DND-41 (cell line): Measurements from ENCODE around the gene ARAP1.

Experiments
- ATAC-seq: fragments of 200-7000 bp; cut with Tn5 transposase; 3 replicates; pipeline ENCODE4 v1.9.1; 2021; ENCODE audit warnings: low read depth; ENCODE audit not compliant: insufficient read depth
- DNase-seq: peaks from one replicate; pipeline ENCODE4 v3.0.0-alpha.2; 2020
- H2AFZ ChIP-seq: 2 replicates; pipeline ENCODE4 v1.6.0; 2012; ENCODE audit warnings: low read depth, low read length
- H3K27ac ChIP-seq: 2 replicates; pipeline ENCODE4 v1.5.1; 2012; ENCODE audit warnings: low read length, inconsistent platforms
- H3K27me3 ChIP-seq: fragments of 200-600 bp; sonication (generic); 2 replicates; pipeline ENCODE4 v1.6.0; 2012; ENCODE audit warnings: low read length, mild to moderate bottlenecking, inconsistent platforms; ENCODE audit not compliant: insufficient read depth, poor library complexity
- H3K36me3 ChIP-seq: 2 replicates; pipeline ENCODE4 v1.5.1; 2012; ENCODE audit warnings: low read length, inconsistent platforms; ENCODE audit not compliant: insufficient read depth
- H3K4me1 ChIP-seq: 2 replicates; pipeline ENCODE4 v1.5.1; 2012; ENCODE audit warnings: mild to moderate bottlenecking, low read length; ENCODE audit not compliant: insufficient read depth
- H3K4me2 ChIP-seq: 2 replicates; pipeline ENCODE4 v1.6.0; 2012; ENCODE audit warnings: mild to moderate bottlenecking, moderate library complexity, low read length, inconsistent platforms; ENCODE audit not compliant: insufficient read depth
- H3K4me3 ChIP-seq, 2 experiments: fragments of 200-600 bp in 1 of 2; shearing (Covaris generic) in 1 of 2; 2 replicates each; pipeline ENCODE4 v1.5.1; 2012 to 2016; ENCODE audit warnings: inconsistent platforms in 2 of 2, low read length in 2 of 2, mild to moderate bottlenecking in 2 of 2, low read depth in 1 of 2, moderate library complexity in 1 of 2
- H3K79me2 ChIP-seq: 2 replicates; pipeline ENCODE4 v1.6.0; 2012; ENCODE audit warnings: low read length, inconsistent platforms; ENCODE audit not compliant: insufficient read depth
- H3K9ac ChIP-seq: 2 replicates; pipeline ENCODE4 v1.6.0; 2012; ENCODE audit warnings: low read depth, mild to moderate bottlenecking, inconsistent platforms, low read length, moderate library complexity
- H3K9me3 ChIP-seq: 2 replicates; pipeline ENCODE4 v1.5.1; 2012; ENCODE audit warnings: low read length, moderate library complexity, mild to moderate bottlenecking, inconsistent platforms; ENCODE audit not compliant: insufficient read depth, severe bottlenecking
- H4K20me1 ChIP-seq: 2 replicates; pipeline ENCODE4 v1.6.0; 2012; ENCODE audit warnings: low read length; ENCODE audit not compliant: insufficient read depth
- CTCF ChIP-seq: IDR thresholded peaks from 2 replicates; pipeline ENCODE4 v1.5.1; 2012; ENCODE audit warnings: borderline replicate concordance, low read length, moderate library complexity, mild to moderate bottlenecking; ENCODE audit not compliant: poor library complexity, severe bottlenecking; ENCODE audit errors: extremely low read depth
- EZH2 ChIP-seq: IDR thresholded peaks from 3 replicates; pipeline ENCODE4 v1.6.1; 2012; ENCODE audit warnings: borderline replicate concordance, low read depth, mild to moderate bottlenecking, moderate library complexity, low read length, inconsistent platforms; ENCODE audit not compliant: severe bottlenecking

The ARAP1 gene

GRCh38 chr11:72747289-72747855 is 4.8 kb downstream of the ARAP1 start:
- DNase-seq: no peak
- Histone ChIP-seq H3K27ac (no peak overlapping the region), H3K4me1 (peaks cover 27% of the 10 kb centered on the region), H3K36me3 (no peaks in the 10 kb centered on the region), H3K27me3 (no peaks in the 10 kb centered on the region), H3K9ac (0 out of 2 replicates have a peak overlapping the region, but pooled peaks have one; percentile 13), H3K4me3 (no peak overlapping the region), H3K9me3 (no peaks in the 10 kb centered on the region), H3K4me2 (0 out of 2 replicates have a peak overlapping the region, but pooled peaks have one; percentile 10), H2AFZ (no peak overlapping the region), H3K79me2 (peaks cover 86% of the 10 kb centered on the region), H4K20me1 (peaks cover 50% of the 10 kb centered on the region)
- ATAC-seq: no peak
- TF ChIP-seq CTCF: no peak
- no peak for TF ChIP-seq EZH2

DNA sequence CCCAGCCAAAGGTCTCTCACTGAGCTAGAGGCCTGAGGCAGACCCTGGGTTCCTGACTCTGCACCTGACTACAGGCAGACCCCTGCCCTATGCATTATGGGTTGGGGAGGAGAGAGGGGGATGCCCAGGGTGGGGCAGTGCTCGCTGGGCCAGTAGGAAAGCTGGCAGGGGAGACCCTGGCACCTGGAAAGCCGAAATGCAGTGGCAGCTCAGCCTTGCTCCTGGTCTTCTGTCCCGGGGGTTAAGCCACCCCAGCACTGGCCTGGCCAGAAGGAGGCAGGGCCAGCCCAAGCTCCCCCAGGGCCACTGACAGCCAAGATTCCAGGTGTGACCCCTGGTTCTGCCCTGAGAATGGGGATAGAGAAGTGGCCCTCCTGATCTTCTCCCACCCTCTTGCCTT is 5.4 kb downstream of the ARAP1 start:
- ATAC-seq (no peak), DNase-seq (no peak)
- H3K4me1 ChIP-seq: peaks cover 27% of the 10 kb centered on the region
- H3K4me3 ChIP-seq: no peak overlapping the region
- no peaks in the 10 kb centered on the region for H3K9me3 ChIP-seq
- H3K27ac ChIP-seq: no peak overlapping the region
- TF ChIP-seq CTCF: no peak
- no peak for TF ChIP-seq EZH2
- no peak overlapping the region for H3K4me2 ChIP-seq
- no peak overlapping the region for H2AFZ ChIP-seq
- H3K79me2 ChIP-seq: peaks cover 88% of the 10 kb centered on the region
- no peaks in the 10 kb centered on the region for H3K27me3 ChIP-seq
- no peaks in the 10 kb centered on the region for H3K36me3 ChIP-seq
- H3K9ac ChIP-seq: 0 out of 2 replicates have a peak overlapping the region, but pooled peaks have one; percentile 13
- H4K20me1 ChIP-seq: peaks cover 55% of the 10 kb centered on the region

DNA sequence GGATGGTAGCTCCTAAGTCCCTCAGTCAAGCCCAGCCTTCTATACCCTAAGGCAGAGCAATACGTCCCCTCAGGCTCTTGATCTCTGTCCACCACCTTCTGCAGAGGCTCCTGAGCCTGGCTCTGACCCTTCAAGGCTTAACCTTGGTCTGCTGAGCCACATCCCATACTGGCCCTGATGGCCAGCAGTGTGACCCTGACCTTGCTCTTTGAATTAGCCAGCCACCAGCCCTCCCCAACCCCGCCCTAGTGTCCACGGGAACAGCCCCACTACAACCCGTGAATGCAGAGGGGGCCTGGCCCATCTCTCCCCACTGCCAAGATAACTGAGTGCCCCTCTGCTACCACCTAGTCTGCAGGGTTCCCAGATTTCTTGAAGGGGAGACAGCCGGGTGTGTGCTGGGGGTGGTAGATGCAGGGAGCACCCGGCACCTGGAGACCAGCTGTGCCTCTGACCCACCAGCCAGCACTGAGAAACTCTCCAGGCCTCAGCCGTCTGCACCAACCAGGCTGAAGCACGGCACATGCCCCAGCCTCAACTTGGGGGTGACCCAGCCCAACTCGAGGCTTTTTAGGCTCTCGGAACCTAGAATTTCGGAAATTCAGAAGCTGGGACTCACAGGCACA is 6.2 kb downstream of the ARAP1 start:
- no peak overlapping the region for H3K27ac ChIP-seq
- H3K4me2 ChIP-seq: no peak overlapping the region
- H3K4me1 ChIP-seq: peaks cover 20% of the 10 kb centered on the region

More for the DNA sequence above, 6.2 kb downstream of the ARAP1 start:
- Histone ChIP-seq H2AFZ (no peak overlapping the region), H3K36me3 (no peaks in the 10 kb centered on the region), H3K9me3 (no peaks in the 10 kb centered on the region), H4K20me1 (peaks cover 59% of the 10 kb centered on the region), H3K27me3 (no peaks in the 10 kb centered on the region), H3K9ac (no peak overlapping the region), H3K79me2 (peaks cover 87% of the 10 kb centered on the region), H3K4me3 (no peak overlapping the region)
- ATAC-seq: no peak
- DNase-seq: no peak
- TF ChIP-seq CTCF (no peak), EZH2 (no peak)
